ENCODE results near the gene UBFD1.
"Not testable (repeated sequence)": the region's sequence is repeated elsewhere in the genome, so short reads cannot be mapped to it uniquely, and the experiment has no call there.

- TF ChIP-seq KDM5A (IDR thresholded peaks at IDR 0.05); POLR2A (IDR thresholded peaks at IDR 0.05; ENCODE audit: low read length); ZC3H11A (IDR thresholded peaks at IDR 0.05); TP53 (CRISPR knock-in tag; IDR thresholded peaks at IDR 0.05); CTCF (IDR thresholded peaks at IDR 0.05); CEBPB (IDR thresholded peaks at IDR 0.05); POLR2AphosphoS2 (conservative IDR thresholded peaks at IDR 0.05; ENCODE audit: low read length); HOXA7 (CRISPR knock-in tag; IDR thresholded peaks at IDR 0.05); PBX3 (IDR thresholded peaks at IDR 0.05); HDAC2 (IDR thresholded peaks at IDR 0.05): not testable (repeated sequence)
Observed at GRCh38 chr16:23510915-23511270, 46.6 kb upstream of the UBFD1 start.

Measured in A549 (cell line).